Posterior vena cava (tissue), 2 donors: ENCODE measurements around the gene ST3GAL5. TPM values are rescaled to one million over a fixed set of nuclear protein-coding genes. Genes with fewer than 3 reads are reported as not detected.
"Not testable (repeated sequence)": the region's sequence is repeated elsewhere in the genome, so short reads cannot be mapped to it uniquely, and the experiment has no call there.

ENCODE experiments used
- DNase-seq: peaks from one replicate; pipeline ENCODE4 v3.0.0-alpha.2; 2020; ENCODE audit warnings: low spot score
- intact Hi-C, 2 donors: fragments of 100-400 bp; cut with DNase I; formaldehyde crosslinking; loops; one replicate each; pipeline versions ENCODE4 v1.14.1 to v1.14.2; 2022 to 2023
- total RNA-seq, 2 donors: library from RNA; stranded (reverse); fragmentation: NEBNext Ultra II Directional; extraction: Animal tissue kit (Norgen Biotek cat#: 25700); gene quantifications; one replicate each; pipeline ENCODE4 v1.2.1, GENCODE V29; 2021
- donor health status: DM: yes; HTN: yes; CAD: no.
- donor health status: DM: yes; HTN: yes; CAD: no.

The ST3GAL5 gene
- total RNA-seq, 2 donors from 2014 or later: 20.4 to 23.5 TPM

GRCh38 chr2:85850451-85850850 is 38.3 kb downstream of the ST3GAL5 start:
- DNase-seq: no peak
- intact Hi-C loops: no loop called here

- intact Hi-C loops: no loop called here
- no peak for DNase-seq
Measured at GRCh38 chr2:85847051-85847588, 41.7 kb downstream of the ST3GAL5 start.

- intact Hi-C loops: no loop called here
Measured at GRCh38 chr2:85846411-85846810, 42.4 kb downstream of the ST3GAL5 start.

GRCh38 chr2:85844486-85844885 is 44.3 kb downstream of the ST3GAL5 start:
- intact Hi-C loops: no loop called here
- DNase-seq: no peak

More at GRCh38 chr2:85846411-85846810, 42.4 kb downstream of the ST3GAL5 start:
- no peak for DNase-seq

- intact Hi-C loops: no loop called here
- no peak for DNase-seq
Measured at GRCh38 chr2:85843543-85843942, 45.2 kb downstream of the ST3GAL5 start.

GRCh38 chr2:85840091-85840490 is 48.7 kb downstream of the ST3GAL5 start:
- no peak for DNase-seq
- intact Hi-C loops: no loop called here

GRCh38 chr2:85839461-85839860 is 49.3 kb downstream of the ST3GAL5 start:
- no peak for DNase-seq
- intact Hi-C loops: no loop called here

GRCh38 chr2:85838641-85839040 is 50.1 kb downstream of the ST3GAL5 start:
- intact Hi-C loops: no loop called here
- DNase-seq: no peak

- no peak for DNase-seq
- intact Hi-C loops: no loop called here
Measured at GRCh38 chr2:85838181-85838580, 50.6 kb downstream of the ST3GAL5 start.

GRCh38 chr2:85834466-85834865 is 54.3 kb downstream of the ST3GAL5 start:
- intact Hi-C loops: no loop called here
- no peak for DNase-seq

- intact Hi-C loops: no loop called here
- DNase-seq: no peak
Measured at GRCh38 chr2:85831735-85832134, 57.1 kb downstream of the ST3GAL5 start.

GRCh38 chr2:85830645-85831044 is 58.1 kb downstream of the ST3GAL5 start:
- no peak for DNase-seq

GRCh38 chr2:85829394-85829793 is 59.4 kb downstream of the ST3GAL5 start:
- intact Hi-C loops: loop anchor here in 1 of 2 donors (5.0 to 10.0 kb wide), 2 partner anchors 45 to 253 kb away; no protein-coding TSS in a partner anchor

More at GRCh38 chr2:85830645-85831044, 58.1 kb downstream of the ST3GAL5 start:
- intact Hi-C loops: no loop called here

GRCh38 chr2:85828725-85829124 is 60.1 kb downstream of the ST3GAL5 start:
- intact Hi-C loops: loop anchor here in 1 of 2 donors (5.0 to 10.0 kb wide), 2 partner anchors 46 to 254 kb away; no protein-coding TSS in a partner anchor
- DNase-seq: no peak

More at GRCh38 chr2:85829394-85829793, 59.4 kb downstream of the ST3GAL5 start:
- not testable (repeated sequence) for DNase-seq

- no peak for DNase-seq
- intact Hi-C loops: loop anchor here (2.0 to 10.0 kb wide), 3 partner anchors 47 to 254 kb away; no protein-coding TSS in a partner anchor
Measured at GRCh38 chr2:85827879-85828569, 60.8 kb downstream of the ST3GAL5 start.

GRCh38 chr2:85826990-85827878 is 61.6 kb downstream of the ST3GAL5 start:
- DNase-seq: peak; percentile 92
- intact Hi-C loops: loop anchor here (2.0 to 10.0 kb wide), 3 partner anchors 48 to 255 kb away; no protein-coding TSS in a partner anchor

- DNase-seq: no peak
- intact Hi-C loops: loop anchor here in 1 of 2 donors (10.0 kb wide), 1 partner anchor 51 kb away; no protein-coding TSS in a partner anchor
Measured at GRCh38 chr2:85823951-85824350, 64.8 kb downstream of the ST3GAL5 start.

GRCh38 chr2:85822766-85823165 is 66.0 kb downstream of the ST3GAL5 start:
- intact Hi-C loops: loop anchor here in 1 of 2 donors (10.0 kb wide), 1 partner anchor 52 kb away; no protein-coding TSS in a partner anchor
- no peak for DNase-seq

GRCh38 chr2:85819811-85820510 is 68.8 kb downstream of the ST3GAL5 start:
- no peak for DNase-seq

More at GRCh38 chr2:85819811-85820510, 68.8 kb downstream of the ST3GAL5 start:
- intact Hi-C loops: loop anchor here in 1 of 2 donors (10.0 kb wide), 1 partner anchor 55 kb away; no protein-coding TSS in a partner anchor
